ENCODE measurements around the gene NSG1.

Gene NSG1

GRCh38 chr4:4390515-4391240 is 3.8 kb downstream of the NSG1 start:
- Histone ChIP-seq H3K4me3 (ENCODE audit: low read depth in 1 of 2, low read length in 2 of 2) (no peak overlapping the region), H3K4me1 (ENCODE audit: insufficient read depth, low read length) (no peaks in the 10 kb centered on the region), H3K9me3 (ENCODE audit: low read length) (no peaks in the 10 kb centered on the region), H3K27ac (ENCODE audit: low read depth, low read length) (no peak overlapping the region), H3K9ac (ENCODE audit: low read length) (no peak overlapping the region), H3K27me3 (ENCODE audit: control insufficient read depth in 1 of 2, insufficient read depth in 2 of 2, low read length in 2 of 2) (peaks cover 0 to 59% of the 10 kb centered on the region in 2 donors), H3K36me3 (ENCODE audit: insufficient read depth, low read length) (no peaks in the 10 kb centered on the region)

DNA sequence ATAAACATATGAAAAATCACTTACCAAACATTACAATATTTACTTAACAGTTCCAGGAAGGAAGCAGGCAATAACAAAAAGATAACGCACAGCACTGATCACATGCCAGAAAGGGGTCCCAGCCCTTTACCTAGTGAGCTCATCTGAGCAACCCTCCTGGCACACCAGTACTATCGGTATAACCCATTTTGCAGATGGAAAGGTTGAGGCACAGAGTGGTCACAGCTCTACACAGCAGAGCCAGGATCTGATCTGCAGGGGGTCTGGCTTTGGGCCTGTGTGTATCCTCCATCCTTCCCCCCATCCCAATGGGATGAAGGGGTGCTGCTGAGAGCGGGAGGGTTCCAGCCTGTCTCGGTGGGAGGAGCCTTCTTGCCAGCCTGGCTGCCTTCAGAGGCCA is 5.0 kb downstream of the NSG1 start:
- no peak overlapping the region for H3K27ac ChIP-seq (ENCODE audit: low read depth, low read length)
- no peaks in the 10 kb centered on the region for H3K4me1 ChIP-seq (ENCODE audit: insufficient read depth, low read length)
- no peaks in the 10 kb centered on the region for H3K9me3 ChIP-seq (ENCODE audit: low read length)
- H3K9ac ChIP-seq (ENCODE audit: low read length) = no peak overlapping the region
- no peaks in the 10 kb centered on the region for H3K36me3 ChIP-seq (ENCODE audit: insufficient read depth, low read length)
- peaks cover 0 to 54% of the 10 kb centered on the region in 2 donors for H3K27me3 ChIP-seq (ENCODE audit: control insufficient read depth in 1 of 2, insufficient read depth in 2 of 2, low read length in 2 of 2)
- no peak overlapping the region for H3K4me3 ChIP-seq (ENCODE audit: low read depth in 1 of 2, low read length in 2 of 2)

- peaks cover 0 to 53% of the 10 kb centered on the region in 2 donors for H3K27me3 ChIP-seq (ENCODE audit: control insufficient read depth in 1 of 2, insufficient read depth in 2 of 2, low read length in 2 of 2)
- no peaks in the 10 kb centered on the region for H3K4me1 ChIP-seq (ENCODE audit: insufficient read depth, low read length)
- no peaks in the 10 kb centered on the region for H3K36me3 ChIP-seq (ENCODE audit: insufficient read depth, low read length)
- no peak overlapping the region for H3K27ac ChIP-seq (ENCODE audit: low read depth, low read length)
- H3K4me3 ChIP-seq (ENCODE audit: low read depth in 1 of 2, low read length in 2 of 2) = no peak overlapping the region
- no peak overlapping the region for H3K9ac ChIP-seq (ENCODE audit: low read length)
- H3K9me3 ChIP-seq (ENCODE audit: low read length) = no peaks in the 10 kb centered on the region
Observed at GRCh38 chr4:4392501-4393183, 5.7 kb downstream of the NSG1 start.

DNA sequence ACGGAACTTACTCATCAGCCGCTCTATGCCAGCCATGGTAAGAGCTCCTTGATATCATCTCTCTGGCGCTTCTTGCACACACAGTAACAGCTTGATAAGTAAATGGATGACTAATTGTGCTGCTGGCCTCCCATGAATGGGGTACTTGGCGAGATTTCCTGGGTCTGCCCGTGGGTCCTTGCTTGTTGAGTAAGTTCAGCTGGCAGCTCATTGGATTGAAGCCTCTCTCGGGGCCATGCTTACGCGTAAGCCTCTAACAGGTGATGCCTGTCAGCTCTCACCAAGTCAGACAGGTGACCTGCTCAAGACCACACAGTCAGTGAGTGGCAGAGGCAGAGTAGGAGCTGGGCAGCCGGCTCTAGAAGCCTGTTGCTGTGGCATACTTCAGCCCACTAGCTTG is 7.7 kb downstream of the NSG1 start:
- peaks cover 0 to 34% of the 10 kb centered on the region in 2 donors for H3K27me3 ChIP-seq (ENCODE audit: control insufficient read depth in 1 of 2, insufficient read depth in 2 of 2, low read length in 2 of 2)
- H3K4me1 ChIP-seq (ENCODE audit: insufficient read depth, low read length) = no peaks in the 10 kb centered on the region
- no peaks in the 10 kb centered on the region for H3K36me3 ChIP-seq (ENCODE audit: insufficient read depth, low read length)
- no peak overlapping the region for H3K9ac ChIP-seq (ENCODE audit: low read length)
- H3K9me3 ChIP-seq (ENCODE audit: low read length) = no peaks in the 10 kb centered on the region
- no peak overlapping the region for H3K27ac ChIP-seq (ENCODE audit: low read depth, low read length)
- no peak overlapping the region for H3K4me3 ChIP-seq (ENCODE audit: low read depth in 1 of 2, low read length in 2 of 2)

DNA sequence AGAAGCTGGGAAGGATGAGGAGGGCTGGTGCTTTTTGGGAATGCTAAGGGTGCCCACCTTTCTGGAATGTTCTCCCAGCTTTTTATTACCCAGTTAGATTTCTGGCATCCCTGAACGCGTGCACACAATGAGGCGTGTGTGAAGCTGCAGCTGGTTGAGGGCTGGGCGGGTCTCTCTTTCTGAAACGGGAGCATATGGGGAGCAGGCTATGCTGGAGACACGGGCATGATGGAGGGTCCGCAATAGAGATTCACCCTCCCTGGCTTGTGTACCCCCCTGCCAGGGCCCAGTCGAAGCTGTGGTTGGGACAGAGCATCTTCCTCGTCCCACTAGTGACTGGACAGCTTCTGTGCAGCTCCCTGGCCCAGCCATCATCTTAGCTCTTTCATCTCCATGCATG is 8.5 kb downstream of the NSG1 start:
- H3K27me3 ChIP-seq (ENCODE audit: control insufficient read depth in 1 of 2, insufficient read depth in 2 of 2, low read length in 2 of 2) = peaks cover 0 to 32% of the 10 kb centered on the region in 2 donors
- no peak overlapping the region for H3K4me3 ChIP-seq (ENCODE audit: low read depth in 1 of 2, low read length in 2 of 2)
- no peaks in the 10 kb centered on the region for H3K4me1 ChIP-seq (ENCODE audit: insufficient read depth, low read length)
- H3K36me3 ChIP-seq (ENCODE audit: insufficient read depth, low read length) = no peaks in the 10 kb centered on the region
- no peak overlapping the region for H3K9ac ChIP-seq (ENCODE audit: low read length)
- H3K9me3 ChIP-seq (ENCODE audit: low read length) = no peaks in the 10 kb centered on the region
- H3K27ac ChIP-seq (ENCODE audit: low read depth, low read length) = no peak overlapping the region

GRCh38 chr4:4395849-4396627 is 9.1 kb downstream of the NSG1 start:
- Histone ChIP-seq H3K9me3 (ENCODE audit: low read length) (no peaks in the 10 kb centered on the region), H3K27ac (ENCODE audit: low read depth, low read length) (no peak overlapping the region), H3K27me3 (ENCODE audit: control insufficient read depth in 1 of 2, insufficient read depth in 2 of 2, low read length in 2 of 2) (peaks cover 0 to 26% of the 10 kb centered on the region in 2 donors), H3K36me3 (ENCODE audit: insufficient read depth, low read length) (no peaks in the 10 kb centered on the region), H3K4me3 (ENCODE audit: low read depth in 1 of 2, low read length in 2 of 2) (no peak overlapping the region), H3K9ac (ENCODE audit: low read length) (no peak overlapping the region), H3K4me1 (ENCODE audit: insufficient read depth, low read length) (no peaks in the 10 kb centered on the region)

DNA sequence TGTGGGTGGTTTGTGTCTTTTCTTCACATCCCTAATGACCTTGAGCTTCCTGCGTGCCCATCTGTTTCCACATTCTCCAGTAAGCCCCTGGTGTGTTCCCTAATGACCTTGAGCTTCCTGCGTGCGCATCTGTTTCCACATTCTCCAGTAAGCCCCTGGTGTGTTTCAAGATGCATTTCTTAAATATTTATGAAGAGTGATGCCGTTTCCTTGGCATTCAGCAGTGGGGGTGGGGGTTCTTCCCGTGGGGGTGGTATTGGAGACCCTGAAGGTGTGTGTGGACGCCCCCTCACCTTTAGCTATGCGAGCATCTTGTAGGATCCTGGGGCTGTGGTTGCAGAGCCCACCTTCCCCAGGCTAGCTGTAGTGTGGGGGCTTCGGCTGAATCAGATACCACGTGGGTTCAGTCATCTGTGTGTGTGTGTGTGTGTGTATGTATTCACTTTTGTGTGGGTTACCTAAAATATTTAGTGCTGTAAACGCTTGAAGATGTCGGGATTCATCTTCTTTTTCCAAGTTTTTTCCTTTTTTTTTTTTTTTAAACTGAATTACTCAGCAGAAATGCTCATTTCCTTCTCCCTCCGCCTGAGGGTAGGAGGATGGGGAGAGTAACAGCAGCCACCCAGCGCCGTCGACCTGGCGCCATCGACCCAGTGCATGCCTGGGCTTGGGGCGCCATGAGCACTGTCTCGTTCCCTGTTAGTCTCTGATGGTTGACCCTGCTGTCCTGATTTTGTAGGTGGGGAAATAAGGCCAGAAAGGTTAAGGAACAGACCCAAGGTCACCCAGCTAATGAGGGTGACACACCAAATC is 9.9 kb downstream of the NSG1 start:
- peaks cover 0 to 25% of the 10 kb centered on the region in 2 donors for H3K27me3 ChIP-seq (ENCODE audit: control insufficient read depth in 1 of 2, insufficient read depth in 2 of 2, low read length in 2 of 2)
- H3K36me3 ChIP-seq (ENCODE audit: insufficient read depth, low read length) = no peaks in the 10 kb centered on the region
- no peak overlapping the region for H3K9ac ChIP-seq (ENCODE audit: low read length)
- no peaks in the 10 kb centered on the region for H3K9me3 ChIP-seq (ENCODE audit: low read length)
- H3K4me3 ChIP-seq (ENCODE audit: low read depth in 1 of 2, low read length in 2 of 2) = no peak overlapping the region
- H3K27ac ChIP-seq (ENCODE audit: low read depth, low read length) = no peak overlapping the region
- no peaks in the 10 kb centered on the region for H3K4me1 ChIP-seq (ENCODE audit: insufficient read depth, low read length)

DNA sequence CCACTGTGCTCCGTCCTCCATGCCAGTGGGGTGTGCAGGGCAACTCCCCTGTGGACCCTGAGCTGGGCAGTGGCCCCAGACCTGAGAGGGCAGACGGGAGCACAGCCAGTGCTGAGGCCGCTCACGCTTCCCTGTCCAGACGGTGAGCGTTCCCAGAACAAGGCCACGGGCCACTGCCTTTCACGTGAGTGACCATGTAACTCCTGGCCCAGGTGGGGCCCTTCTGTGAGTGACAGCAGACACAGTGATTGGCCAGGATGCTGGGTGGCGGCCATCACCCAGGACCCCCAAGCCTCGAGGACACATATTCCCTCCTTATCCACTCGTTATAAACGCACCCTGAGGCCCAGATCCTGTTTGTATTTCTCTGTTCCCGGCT is 10.5 kb downstream of the NSG1 start:
- no peaks in the 10 kb centered on the region for H3K4me1 ChIP-seq (ENCODE audit: insufficient read depth, low read length)
- H3K27ac ChIP-seq (ENCODE audit: low read depth, low read length) = no peak overlapping the region
- no peak overlapping the region for H3K4me3 ChIP-seq (ENCODE audit: low read depth in 1 of 2, low read length in 2 of 2)
- no peak overlapping the region for H3K9ac ChIP-seq (ENCODE audit: low read length)
- H3K9me3 ChIP-seq (ENCODE audit: low read length) = no peaks in the 10 kb centered on the region
- no peaks in the 10 kb centered on the region for H3K36me3 ChIP-seq (ENCODE audit: insufficient read depth, low read length)
- peaks cover 0 to 21% of the 10 kb centered on the region in 2 donors for H3K27me3 ChIP-seq (ENCODE audit: control insufficient read depth in 1 of 2, insufficient read depth in 2 of 2, low read length in 2 of 2)

GRCh38 chr4:4398430-4398829 is 11.5 kb downstream of the NSG1 start:
- Histone ChIP-seq H3K36me3 (ENCODE audit: insufficient read depth, low read length) (no peaks in the 10 kb centered on the region), H3K27me3 (ENCODE audit: control insufficient read depth in 1 of 2, insufficient read depth in 2 of 2, low read length in 2 of 2) (peaks cover 0 to 21% of the 10 kb centered on the region in 2 donors), H3K27ac (ENCODE audit: low read depth, low read length) (no peak overlapping the region)

DNA sequence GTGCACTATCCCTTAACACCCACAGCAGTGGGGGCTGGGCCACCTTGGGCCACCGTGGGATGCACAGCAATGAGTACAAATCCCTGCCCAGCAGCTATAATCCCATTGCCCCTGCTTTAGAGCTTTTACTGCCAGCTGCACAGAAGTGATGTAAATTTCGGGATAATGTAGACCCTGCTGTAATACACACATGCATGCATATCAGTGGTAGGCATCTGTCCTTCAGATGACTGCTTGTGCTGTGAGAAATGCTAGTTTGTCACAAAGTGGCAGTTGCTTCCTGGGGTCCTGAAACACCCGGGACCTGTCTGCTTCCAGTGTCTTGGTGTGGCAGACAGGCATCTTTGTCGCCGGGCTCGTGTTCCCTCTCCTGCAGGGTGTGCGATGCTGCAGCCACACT is 14.1 kb downstream of the NSG1 start:
- no peaks in the 10 kb centered on the region for H3K36me3 ChIP-seq (ENCODE audit: insufficient read depth, low read length)
- no peak overlapping the region for H3K4me3 ChIP-seq (ENCODE audit: low read depth in 1 of 2, low read length in 2 of 2)
- peaks cover 0 to 20% of the 10 kb centered on the region in 2 donors for H3K27me3 ChIP-seq (ENCODE audit: control insufficient read depth in 1 of 2, insufficient read depth in 2 of 2, low read length in 2 of 2)
- H3K9me3 ChIP-seq (ENCODE audit: low read length) = no peaks in the 10 kb centered on the region
- no peak overlapping the region for H3K27ac ChIP-seq (ENCODE audit: low read depth, low read length)
- H3K9ac ChIP-seq (ENCODE audit: low read length) = no peak overlapping the region
- H3K4me1 ChIP-seq (ENCODE audit: insufficient read depth, low read length) = no peaks in the 10 kb centered on the region

More at GRCh38 chr4:4398430-4398829, 11.5 kb downstream of the NSG1 start:
- Histone ChIP-seq H3K9me3 (ENCODE audit: low read length) (no peaks in the 10 kb centered on the region), H3K4me1 (ENCODE audit: insufficient read depth, low read length) (no peaks in the 10 kb centered on the region), H3K4me3 (ENCODE audit: low read depth in 1 of 2, low read length in 2 of 2) (no peak overlapping the region), H3K9ac (ENCODE audit: low read length) (no peak overlapping the region)

DNA sequence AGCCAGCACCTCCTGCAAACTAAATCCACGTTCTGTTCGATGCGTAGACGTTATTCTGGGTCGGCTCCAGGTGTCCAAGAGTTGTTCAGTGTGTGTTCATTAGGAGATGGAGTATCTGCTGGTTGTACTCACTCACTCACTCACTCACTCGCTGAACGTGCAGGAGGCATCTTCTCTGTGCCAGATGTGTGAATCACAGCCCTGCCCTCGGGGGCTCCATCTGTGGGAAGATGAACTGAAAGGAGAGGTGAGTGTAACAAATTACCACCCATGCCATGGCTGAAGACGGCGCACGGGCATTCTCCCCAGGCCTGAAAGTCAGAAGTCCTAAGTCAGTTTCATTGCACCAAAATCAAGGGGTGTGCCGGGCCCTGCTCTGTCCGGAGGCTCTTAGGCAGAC is 16.1 kb downstream of the NSG1 start:
- Histone ChIP-seq H3K27me3 (ENCODE audit: control insufficient read depth in 1 of 2, insufficient read depth in 2 of 2, low read length in 2 of 2) (peaks cover 0 to 9% of the 10 kb centered on the region in 2 donors), H3K36me3 (ENCODE audit: insufficient read depth, low read length) (no peaks in the 10 kb centered on the region), H3K9ac (ENCODE audit: low read length) (no peak overlapping the region), H3K9me3 (ENCODE audit: low read length) (no peaks in the 10 kb centered on the region), H3K27ac (ENCODE audit: low read depth, low read length) (no peak overlapping the region), H3K4me3 (ENCODE audit: low read depth in 1 of 2, low read length in 2 of 2) (no peak overlapping the region), H3K4me1 (ENCODE audit: insufficient read depth, low read length) (no peaks in the 10 kb centered on the region)

All from muscle layer of colon (tissue), 2 donors.